SK-N-SH (cell line): ENCODE measurements around the gene STRA8.

ENCODE experiments used
- EZH2phosphoT487 ChIP-seq: fragments of 200-600 bp; sonication (generic); IDR thresholded peaks from 2 replicates; pipeline ENCODE4 v1.6.1; 2017; ENCODE audit warnings: low read depth, mixed run types, mild to moderate bottlenecking, antibody characterized with exemption, moderate library complexity, borderline replicate concordance
- FOXM1 ChIP-seq: IDR thresholded peaks from 2 replicates; pipeline ENCODE4 v1.4.0; 2012; ENCODE audit warnings: low read depth, mild to moderate bottlenecking
- GABPA ChIP-seq: IDR thresholded peaks from 2 replicates; pipeline ENCODE4 v1.4.0; 2012; ENCODE audit warnings: low read depth, mild to moderate bottlenecking
- MAX ChIP-seq: IDR thresholded peaks from 2 replicates; pipeline ENCODE4 v1.4.0; 2012; ENCODE audit warnings: low read depth
- MXI1 ChIP-seq: IDR thresholded peaks from 2 replicates; pipeline ENCODE4 v1.6.1; 2012; ENCODE audit warnings: mild to moderate bottlenecking, low read depth, low read length, improper control_type of control experiment
- RAD21 ChIP-seq: IDR thresholded peaks from 2 replicates; pipeline ENCODE4 v1.6.1; 2012; ENCODE audit warnings: mild to moderate bottlenecking, low read length
- SIN3A ChIP-seq: IDR thresholded peaks from 2 replicates; pipeline ENCODE4 v1.6.1; 2012; ENCODE audit warnings: low read depth, mild to moderate bottlenecking, low read length, moderate library complexity, borderline replicate concordance

DNA sequence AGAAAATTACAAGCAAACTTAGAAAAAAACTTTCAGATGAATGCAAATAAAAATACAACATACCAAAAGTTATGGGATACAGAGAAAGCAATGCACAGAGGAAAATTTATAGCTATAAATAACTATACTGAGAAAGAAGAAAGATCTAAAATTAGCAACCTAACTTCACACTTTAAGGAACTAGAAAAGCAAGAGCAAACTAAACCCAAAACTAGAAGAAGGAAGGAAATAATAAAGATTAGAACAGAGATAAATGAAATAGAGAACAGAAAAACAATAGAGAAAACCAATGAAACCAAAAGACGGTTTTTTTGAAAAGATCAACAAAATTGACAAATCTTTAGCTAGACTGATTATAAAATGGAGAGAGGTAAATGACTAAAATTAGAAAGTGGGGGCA is 9.6 kb upstream of the STRA8 start:
- no peak for TF ChIP-seq MAX
- no peak for TF ChIP-seq SIN3A
- TF ChIP-seq EZH2phosphoT487: no peak
- TF ChIP-seq GABPA: no peak
- no peak for TF ChIP-seq RAD21
- TF ChIP-seq MXI1: no peak
- TF ChIP-seq FOXM1: no peak
